Measurements from ENCODE around the gene QKI.

The QKI gene

GRCh38 chr6:163439997-163440396 lies 25.5 kb downstream of the QKI start:
- no peak overlapping the region for H3K27ac ChIP-seq (ENCODE audit: poor library complexity, severe bottlenecking)
- DNase-seq (ENCODE audit: low spot score) (no peak), ATAC-seq (ENCODE audit: low read depth) (no peak)
- peaks cover 35% of the 10 kb centered on the region for H3K4me1 ChIP-seq (ENCODE audit: insufficient read depth, poor library complexity, severe bottlenecking)
- no peaks in the 10 kb centered on the region for H3K9me3 ChIP-seq (ENCODE audit: severe bottlenecking)
- H3K4me3 ChIP-seq (ENCODE audit: severe bottlenecking), result no peak overlapping the region
- TF ChIP-seq, protein P1, sequence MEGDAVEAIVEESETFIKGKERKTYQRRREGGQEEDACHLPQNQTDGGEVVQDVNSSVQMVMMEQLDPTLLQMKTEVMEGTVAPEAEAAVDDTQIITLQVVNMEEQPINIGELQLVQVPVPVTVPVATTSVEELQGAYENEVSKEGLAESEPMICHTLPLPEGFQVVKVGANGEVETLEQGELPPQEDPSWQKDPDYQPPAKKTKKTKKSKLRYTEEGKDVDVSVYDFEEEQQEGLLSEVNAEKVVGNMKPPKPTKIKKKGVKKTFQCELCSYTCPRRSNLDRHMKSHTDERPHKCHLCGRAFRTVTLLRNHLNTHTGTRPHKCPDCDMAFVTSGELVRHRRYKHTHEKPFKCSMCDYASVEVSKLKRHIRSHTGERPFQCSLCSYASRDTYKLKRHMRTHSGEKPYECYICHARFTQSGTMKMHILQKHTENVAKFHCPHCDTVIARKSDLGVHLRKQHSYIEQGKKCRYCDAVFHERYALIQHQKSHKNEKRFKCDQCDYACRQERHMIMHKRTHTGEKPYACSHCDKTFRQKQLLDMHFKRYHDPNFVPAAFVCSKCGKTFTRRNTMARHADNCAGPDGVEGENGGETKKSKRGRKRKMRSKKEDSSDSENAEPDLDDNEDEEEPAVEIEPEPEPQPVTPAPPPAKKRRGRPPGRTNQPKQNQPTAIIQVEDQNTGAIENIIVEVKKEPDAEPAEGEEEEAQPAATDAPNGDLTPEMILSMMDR (IDR thresholded peaks at IDR 0.05; ENCODE audit: poor library complexity, severe bottlenecking), result no peak
- no peaks in the 10 kb centered on the region for H3K27me3 ChIP-seq (ENCODE audit: insufficient read depth, poor library complexity, severe bottlenecking)
- 0 out of 2 replicates have a peak, but pooled peaks cover 2% of the 10 kb centered on the region for H3K36me3 ChIP-seq (ENCODE audit: low read depth)

GRCh38 chr6:163442336-163442735 lies 27.8 kb downstream of the QKI start:
- TF ChIP-seq, protein P1 (IDR thresholded peaks at IDR 0.05; ENCODE audit: poor library complexity, severe bottlenecking), result no peak

GRCh38 chr6:163444077-163444476 lies 29.6 kb downstream of the QKI start:
- Histone ChIP-seq H3K4me1 (ENCODE audit: insufficient read depth, poor library complexity, severe bottlenecking) (peaks cover 14% of the 10 kb centered on the region), H3K4me3 (ENCODE audit: severe bottlenecking) (no peak overlapping the region), H3K27me3 (ENCODE audit: insufficient read depth, poor library complexity, severe bottlenecking) (no peaks in the 10 kb centered on the region), H3K36me3 (ENCODE audit: low read depth) (peaks cover 5% of the 10 kb centered on the region), H3K27ac (ENCODE audit: poor library complexity, severe bottlenecking) (no peak overlapping the region), H3K9me3 (ENCODE audit: severe bottlenecking) (no peaks in the 10 kb centered on the region)
- ATAC-seq (ENCODE audit: low read depth) (0 out of 3 replicates have a peak, but pooled peaks have one; percentile 35), DNase-seq (ENCODE audit: low spot score) (no peak)
- TF ChIP-seq, protein P1 (IDR thresholded peaks at IDR 0.05; ENCODE audit: poor library complexity, severe bottlenecking), result no peak

More at GRCh38 chr6:163442336-163442735, 27.8 kb downstream of the QKI start:
- H3K27ac ChIP-seq (ENCODE audit: poor library complexity, severe bottlenecking), result no peak overlapping the region
- no peaks in the 10 kb centered on the region for H3K27me3 ChIP-seq (ENCODE audit: insufficient read depth, poor library complexity, severe bottlenecking)
- H3K36me3 ChIP-seq (ENCODE audit: low read depth), result 0 out of 2 replicates have a peak, but pooled peaks cover under 1% of the 10 kb centered on the region
- DNase-seq (ENCODE audit: low spot score) (no peak), ATAC-seq (ENCODE audit: low read depth) (no peak)
- H3K9me3 ChIP-seq (ENCODE audit: severe bottlenecking), result no peaks in the 10 kb centered on the region
- H3K4me3 ChIP-seq (ENCODE audit: severe bottlenecking), result no peak overlapping the region
- peaks cover 29% of the 10 kb centered on the region for H3K4me1 ChIP-seq (ENCODE audit: insufficient read depth, poor library complexity, severe bottlenecking)

GRCh38 chr6:163446549-163446948 lies 32.0 kb downstream of the QKI start:
- H3K4me1 ChIP-seq (ENCODE audit: insufficient read depth, poor library complexity, severe bottlenecking), result peaks cover 3% of the 10 kb centered on the region
- DNase-seq (ENCODE audit: low spot score), result no peak
- no peak overlapping the region for H3K27ac ChIP-seq (ENCODE audit: poor library complexity, severe bottlenecking)
- H3K36me3 ChIP-seq (ENCODE audit: low read depth), result peaks cover 9% of the 10 kb centered on the region
- no peaks in the 10 kb centered on the region for H3K27me3 ChIP-seq (ENCODE audit: insufficient read depth, poor library complexity, severe bottlenecking)
- TF ChIP-seq, protein P1 (IDR thresholded peaks at IDR 0.05; ENCODE audit: poor library complexity, severe bottlenecking), result no peak
- H3K9me3 ChIP-seq (ENCODE audit: severe bottlenecking), result no peaks in the 10 kb centered on the region
- H3K4me3 ChIP-seq (ENCODE audit: severe bottlenecking), result no peak overlapping the region
- no peak for ATAC-seq (ENCODE audit: low read depth)

- no peak for ATAC-seq (ENCODE audit: low read depth)
- H3K36me3 ChIP-seq (ENCODE audit: low read depth), result peaks cover 9% of the 10 kb centered on the region
- H3K4me3 ChIP-seq (ENCODE audit: severe bottlenecking), result no peak overlapping the region
- no peaks in the 10 kb centered on the region for H3K27me3 ChIP-seq (ENCODE audit: insufficient read depth, poor library complexity, severe bottlenecking)
- H3K4me1 ChIP-seq (ENCODE audit: insufficient read depth, poor library complexity, severe bottlenecking), result no peaks in the 10 kb centered on the region
- no peaks in the 10 kb centered on the region for H3K9me3 ChIP-seq (ENCODE audit: severe bottlenecking)
- H3K27ac ChIP-seq (ENCODE audit: poor library complexity, severe bottlenecking), result no peak overlapping the region
- DNase-seq (ENCODE audit: low spot score), result no peak
- TF ChIP-seq, protein P1 (IDR thresholded peaks at IDR 0.05; ENCODE audit: poor library complexity, severe bottlenecking), result no peak
Measured at GRCh38 chr6:163449076-163449475, 34.6 kb downstream of the QKI start.

Data from RWPE2 (cell line).